ENCODE results near the gene DSCAM. TPM values are rescaled to one million over a fixed set of nuclear protein-coding genes. Genes with fewer than 3 reads are reported as not detected.

The DSCAM gene
- total RNA-seq, 4 donors from 2014 or later, result 0.03 TPM; not detected in 3

DNA sequence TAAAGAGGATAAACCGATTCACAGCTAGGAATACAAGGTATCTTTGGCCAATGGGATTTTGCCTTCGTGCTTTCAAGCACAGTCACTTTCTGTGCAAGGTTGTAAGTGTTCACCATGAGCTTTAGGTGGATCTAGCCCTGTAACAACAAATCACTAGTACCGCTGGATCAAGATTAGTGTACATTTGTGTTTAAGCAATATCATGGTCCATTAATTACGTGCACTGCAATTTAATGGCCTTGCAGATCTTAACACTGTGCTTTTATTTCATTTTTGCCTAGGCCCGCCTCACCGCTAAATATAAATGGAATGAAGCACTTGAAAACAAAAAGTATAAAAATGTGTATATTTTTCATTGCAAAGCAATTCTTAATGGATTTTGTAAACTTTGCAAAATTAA, 461.1 kb downstream of the DSCAM start:
- no peak overlapping the region for H3K27ac ChIP-seq
- intact Hi-C loops (cut with DNase I; ENCODE audit: low total_unique reads) (no loop called here), in situ Hi-C loops (cut with MboI; ENCODE audit: low sequenced_read_pairs in 4 of 4) (loop anchor here in 1 of 4 donors (10.0 kb wide), 1 partner anchor 241 kb away; no protein-coding TSS in a partner anchor)
- H3K4me1 ChIP-seq, result no peaks in the 10 kb centered on the region
- no peak for TF ChIP-seq POLR2A (IDR thresholded peaks at IDR 0.05)
- TF ChIP-seq, protein P1, sequence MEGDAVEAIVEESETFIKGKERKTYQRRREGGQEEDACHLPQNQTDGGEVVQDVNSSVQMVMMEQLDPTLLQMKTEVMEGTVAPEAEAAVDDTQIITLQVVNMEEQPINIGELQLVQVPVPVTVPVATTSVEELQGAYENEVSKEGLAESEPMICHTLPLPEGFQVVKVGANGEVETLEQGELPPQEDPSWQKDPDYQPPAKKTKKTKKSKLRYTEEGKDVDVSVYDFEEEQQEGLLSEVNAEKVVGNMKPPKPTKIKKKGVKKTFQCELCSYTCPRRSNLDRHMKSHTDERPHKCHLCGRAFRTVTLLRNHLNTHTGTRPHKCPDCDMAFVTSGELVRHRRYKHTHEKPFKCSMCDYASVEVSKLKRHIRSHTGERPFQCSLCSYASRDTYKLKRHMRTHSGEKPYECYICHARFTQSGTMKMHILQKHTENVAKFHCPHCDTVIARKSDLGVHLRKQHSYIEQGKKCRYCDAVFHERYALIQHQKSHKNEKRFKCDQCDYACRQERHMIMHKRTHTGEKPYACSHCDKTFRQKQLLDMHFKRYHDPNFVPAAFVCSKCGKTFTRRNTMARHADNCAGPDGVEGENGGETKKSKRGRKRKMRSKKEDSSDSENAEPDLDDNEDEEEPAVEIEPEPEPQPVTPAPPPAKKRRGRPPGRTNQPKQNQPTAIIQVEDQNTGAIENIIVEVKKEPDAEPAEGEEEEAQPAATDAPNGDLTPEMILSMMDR (IDR thresholded peaks at IDR 0.05 in 4 of 5, conservative IDR thresholded peaks at IDR 0.05 in 1 of 5), result no peak
- ATAC-seq (no peak), DNase-seq (no peak)
- no peaks in the 10 kb centered on the region for H3K9me3 ChIP-seq
- no peaks in the 10 kb centered on the region for H3K27me3 ChIP-seq
- H3K4me3 ChIP-seq, result no peak overlapping the region
- H3K36me3 ChIP-seq, result no peaks in the 10 kb centered on the region

DNA sequence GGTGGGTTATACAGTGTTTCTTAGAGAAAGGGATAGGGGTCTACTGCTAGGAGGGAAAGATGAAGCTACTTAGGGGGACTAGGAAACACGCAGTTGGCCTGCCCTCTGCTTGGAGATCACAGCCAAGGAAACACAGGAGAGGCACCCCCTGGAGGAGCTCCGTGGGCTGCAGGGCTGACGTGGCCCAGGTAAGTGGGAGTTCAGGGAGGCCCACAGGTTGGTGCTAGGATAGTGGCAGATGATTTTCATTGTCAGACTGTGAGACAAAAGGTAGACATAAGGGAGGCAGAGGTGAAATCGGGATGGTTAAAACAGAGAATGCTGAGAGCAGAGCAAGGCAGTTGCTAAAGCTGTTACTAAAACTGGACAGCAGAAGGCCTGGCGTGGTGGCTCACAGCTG, 463.0 kb downstream of the DSCAM start:
- intact Hi-C loops (cut with DNase I; ENCODE audit: low total_unique reads), result no loop called here

DNA sequence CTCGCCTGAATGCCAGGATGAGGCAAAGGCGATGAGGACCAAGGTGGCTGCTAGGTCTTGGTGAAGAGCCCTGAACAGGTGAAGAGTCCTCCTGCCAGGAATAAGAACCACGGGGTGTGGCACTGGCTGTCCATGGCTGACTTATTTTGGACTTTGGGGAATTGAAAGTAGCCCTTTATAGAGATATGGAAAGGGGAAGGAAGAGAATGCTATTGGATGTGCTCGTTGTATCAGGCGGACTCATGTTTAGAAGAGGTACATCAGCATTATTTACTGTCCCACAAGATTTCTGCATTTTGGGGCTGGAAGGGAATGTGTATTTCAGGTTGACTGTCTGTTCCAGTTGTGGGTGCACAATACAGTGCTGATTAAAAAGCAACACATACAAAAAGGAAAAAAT, 465.8 kb downstream of the DSCAM start:
- DNase-seq (no peak), ATAC-seq (no peak)
- intact Hi-C loops (cut with DNase I; ENCODE audit: low total_unique reads), result no loop called here
- TF ChIP-seq POLR2A (IDR thresholded peaks at IDR 0.05), result no peak
- TF ChIP-seq, protein P1 (IDR thresholded peaks at IDR 0.05 in 4 of 5, conservative IDR thresholded peaks at IDR 0.05 in 1 of 5), result no peak
- Histone ChIP-seq H3K4me1 (no peaks in the 10 kb centered on the region), H3K9me3 (no peaks in the 10 kb centered on the region), H3K4me3 (no peak overlapping the region), H3K27ac (no peak overlapping the region), H3K27me3 (no peaks in the 10 kb centered on the region), H3K36me3 (no peaks in the 10 kb centered on the region)
- in situ Hi-C loops (cut with MboI; ENCODE audit: low sequenced_read_pairs in 4 of 4), result loop anchor here in 1 of 4 donors (10.0 kb wide), 1 partner anchor 236 kb away; no protein-coding TSS in a partner anchor

More for the DNA sequence above, 463.0 kb downstream of the DSCAM start:
- no peak for DNase-seq
- H3K27me3 ChIP-seq, result no peaks in the 10 kb centered on the region
- no peak overlapping the region for H3K27ac ChIP-seq
- H3K4me1 ChIP-seq, result no peaks in the 10 kb centered on the region
- H3K4me3 ChIP-seq, result no peak overlapping the region
- no peak for ATAC-seq
- no peaks in the 10 kb centered on the region for H3K36me3 ChIP-seq
- in situ Hi-C loops (cut with MboI; ENCODE audit: low sequenced_read_pairs in 4 of 4), result loop anchor here in 1 of 4 donors (10.0 kb wide), 1 partner anchor 239 kb away; no protein-coding TSS in a partner anchor
- TF ChIP-seq, protein P1 (IDR thresholded peaks at IDR 0.05 in 4 of 5, conservative IDR thresholded peaks at IDR 0.05 in 1 of 5), result no peak
- TF ChIP-seq POLR2A (IDR thresholded peaks at IDR 0.05), result no peak
- no peaks in the 10 kb centered on the region for H3K9me3 ChIP-seq

DNA sequence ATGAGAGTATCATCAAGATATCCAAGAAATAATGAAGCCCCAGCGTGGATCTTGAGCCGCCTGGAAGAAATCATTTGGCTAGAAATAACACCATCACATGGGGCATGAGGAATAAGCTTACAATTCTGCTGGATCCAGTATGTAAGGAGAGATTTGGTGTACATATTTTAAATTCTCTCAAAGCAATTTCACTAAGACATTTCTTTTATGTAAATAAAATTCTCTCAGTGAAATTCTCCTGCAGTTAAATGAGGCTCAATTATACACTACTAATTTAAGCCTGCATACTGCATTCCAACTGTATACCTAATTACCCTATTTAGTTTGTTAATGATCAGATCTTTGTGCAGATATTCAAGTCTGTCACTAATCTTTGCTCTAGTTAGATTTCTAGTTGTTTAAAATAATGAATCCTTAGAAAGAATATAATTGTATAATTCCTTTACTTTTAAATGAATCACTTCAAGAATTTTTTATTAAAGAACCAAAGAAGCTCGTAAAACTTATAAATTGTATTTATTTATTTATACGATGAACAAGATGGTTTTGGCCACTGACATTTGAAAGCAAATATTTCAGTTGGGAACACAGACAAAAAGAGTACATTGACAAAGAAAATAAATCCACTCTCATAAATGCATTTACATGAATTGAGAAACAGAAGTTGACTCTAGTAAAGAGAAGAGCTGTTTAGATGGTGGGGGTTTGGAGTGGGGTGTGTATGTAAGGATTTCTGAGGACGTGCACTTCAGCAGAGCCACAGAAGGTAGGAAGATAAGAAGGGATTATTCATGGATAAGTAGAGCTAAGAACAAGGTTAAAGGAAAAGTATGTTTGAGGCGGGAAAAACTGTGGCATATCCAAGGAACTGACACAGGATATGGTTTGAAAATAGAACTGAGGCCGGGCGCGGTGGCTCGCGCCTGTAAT, 466.8 kb downstream of the DSCAM start:
- no peak for DNase-seq
- TF ChIP-seq, protein P1 (IDR thresholded peaks at IDR 0.05 in 4 of 5, conservative IDR thresholded peaks at IDR 0.05 in 1 of 5), result no peak
- TF ChIP-seq POLR2A (IDR thresholded peaks at IDR 0.05), result no peak
- Histone ChIP-seq H3K9me3 (no peaks in the 10 kb centered on the region), H3K4me1 (no peaks in the 10 kb centered on the region), H3K27me3 (no peaks in the 10 kb centered on the region), H3K4me3 (no peak overlapping the region), H3K27ac (no peak overlapping the region), H3K36me3 (no peaks in the 10 kb centered on the region)
- intact Hi-C loops (cut with DNase I; ENCODE audit: low total_unique reads), result no loop called here
- in situ Hi-C loops (cut with MboI; ENCODE audit: low sequenced_read_pairs in 4 of 4), result loop anchor here in 1 of 4 donors (10.0 kb wide), 1 partner anchor 235 kb away; no protein-coding TSS in a partner anchor
- ATAC-seq, result no peak
